Rectal smooth muscle tissue (tissue), 1 donor: ENCODE results near the gene ALDH6A1.

Experiments
- H3K27ac ChIP-seq: one replicate; pipeline ENCODE4 v1.7.0; 2013; ENCODE audit warnings: low read depth, low read length, inconsistent platforms
- H3K27me3 ChIP-seq: one replicate; pipeline ENCODE4 v1.7.0; 2013; ENCODE audit warnings: low read length; ENCODE audit not compliant: control insufficient read depth, insufficient read depth
- H3K36me3 ChIP-seq: one replicate; pipeline ENCODE4 v1.7.0; 2013; ENCODE audit warnings: low read length; ENCODE audit not compliant: control insufficient read depth, insufficient read depth
- H3K4me1 ChIP-seq: one replicate; pipeline ENCODE4 v1.7.0; 2013; ENCODE audit warnings: low read length; ENCODE audit not compliant: control insufficient read depth, insufficient read depth
- H3K4me3 ChIP-seq: one replicate; pipeline ENCODE4 v1.7.0; 2013; ENCODE audit warnings: low read length
- H3K9ac ChIP-seq: one replicate; pipeline ENCODE4 v1.7.0; 2013; ENCODE audit warnings: low read length

The ALDH6A1 gene

GRCh38 chr14:74083161-74083560 lies 1.1 kb downstream of the ALDH6A1 start:
- H3K4me3 ChIP-seq = no peak overlapping the region
- no peaks in the 10 kb centered on the region for H3K36me3 ChIP-seq
- H3K27me3 ChIP-seq = no peaks in the 10 kb centered on the region
- peaks cover 14% of the 10 kb centered on the region for H3K4me1 ChIP-seq
- no peak overlapping the region for H3K9ac ChIP-seq
- no peak overlapping the region for H3K27ac ChIP-seq

- Histone ChIP-seq H3K27ac (no peak overlapping the region), H3K4me1 (peaks cover 14% of the 10 kb centered on the region), H3K9ac (no peak overlapping the region), H3K36me3 (no peaks in the 10 kb centered on the region), H3K27me3 (no peaks in the 10 kb centered on the region), H3K4me3 (no peak overlapping the region)
Observed at GRCh38 chr14:74081491-74081890, 2.8 kb downstream of the ALDH6A1 start.

GRCh38 chr14:74080820-74081460 lies 3.3 kb downstream of the ALDH6A1 start:
- Histone ChIP-seq H3K27ac (no peak overlapping the region), H3K27me3 (no peaks in the 10 kb centered on the region), H3K36me3 (no peaks in the 10 kb centered on the region), H3K9ac (no peak overlapping the region), H3K4me3 (no peak overlapping the region), H3K4me1 (peaks cover 13% of the 10 kb centered on the region)

- no peaks in the 10 kb centered on the region for H3K36me3 ChIP-seq
- H3K9ac ChIP-seq = no peak overlapping the region
- no peak overlapping the region for H3K27ac ChIP-seq
- no peak overlapping the region for H3K4me3 ChIP-seq
- no peaks in the 10 kb centered on the region for H3K4me1 ChIP-seq
- no peaks in the 10 kb centered on the region for H3K27me3 ChIP-seq
Observed at GRCh38 chr14:74077401-74077800, 6.9 kb downstream of the ALDH6A1 start.

GRCh38 chr14:74065746-74066575 lies 18.3 kb downstream of the ALDH6A1 start:
- H3K27ac ChIP-seq = no peak overlapping the region
- H3K4me3 ChIP-seq = no peak overlapping the region
- no peaks in the 10 kb centered on the region for H3K27me3 ChIP-seq
- no peaks in the 10 kb centered on the region for H3K4me1 ChIP-seq
- no peak overlapping the region for H3K9ac ChIP-seq
- peaks cover 15% of the 10 kb centered on the region for H3K36me3 ChIP-seq

- H3K36me3 ChIP-seq = peaks cover 14% of the 10 kb centered on the region
- no peak overlapping the region for H3K9ac ChIP-seq
- H3K4me3 ChIP-seq = no peak overlapping the region
- no peaks in the 10 kb centered on the region for H3K27me3 ChIP-seq
- H3K4me1 ChIP-seq = no peaks in the 10 kb centered on the region
- no peak overlapping the region for H3K27ac ChIP-seq
Observed at GRCh38 chr14:74064883-74065282, 19.4 kb downstream of the ALDH6A1 start.

GRCh38 chr14:74064426-74064825 lies 19.8 kb downstream of the ALDH6A1 start:
- Histone ChIP-seq H3K4me3 (no peak overlapping the region), H3K4me1 (no peaks in the 10 kb centered on the region), H3K27ac (no peak overlapping the region), H3K9ac (no peak overlapping the region), H3K27me3 (no peaks in the 10 kb centered on the region), H3K36me3 (peaks cover 14% of the 10 kb centered on the region)

GRCh38 chr14:74062809-74063150 lies 21.5 kb downstream of the ALDH6A1 start:
- Histone ChIP-seq H3K4me1 (no peaks in the 10 kb centered on the region), H3K36me3 (peaks cover 14% of the 10 kb centered on the region), H3K4me3 (no peak overlapping the region)

GRCh38 chr14:74049876-74050495 lies 34.3 kb downstream of the ALDH6A1 start:
- no peak overlapping the region for H3K4me3 ChIP-seq
- H3K36me3 ChIP-seq = no peaks in the 10 kb centered on the region
- H3K27ac ChIP-seq = no peak overlapping the region
- H3K27me3 ChIP-seq = no peaks in the 10 kb centered on the region
- H3K9ac ChIP-seq = no peak overlapping the region
- H3K4me1 ChIP-seq = no peaks in the 10 kb centered on the region

More at GRCh38 chr14:74062809-74063150, 21.5 kb downstream of the ALDH6A1 start:
- H3K9ac ChIP-seq = no peak overlapping the region
- H3K27me3 ChIP-seq = no peaks in the 10 kb centered on the region
- no peak overlapping the region for H3K27ac ChIP-seq

GRCh38 chr14:74048281-74048680 lies 36.0 kb downstream of the ALDH6A1 start:
- Histone ChIP-seq H3K9ac (no peak overlapping the region), H3K36me3 (no peaks in the 10 kb centered on the region), H3K27me3 (no peaks in the 10 kb centered on the region), H3K27ac (no peak overlapping the region), H3K4me1 (no peaks in the 10 kb centered on the region), H3K4me3 (no peak overlapping the region)

GRCh38 chr14:74045522-74045921 lies 38.7 kb downstream of the ALDH6A1 start:
- H3K36me3 ChIP-seq = peaks cover 2% of the 10 kb centered on the region
- no peak overlapping the region for H3K4me3 ChIP-seq
- H3K9ac ChIP-seq = no peak overlapping the region
- no peaks in the 10 kb centered on the region for H3K27me3 ChIP-seq
- H3K27ac ChIP-seq = no peak overlapping the region
- no peaks in the 10 kb centered on the region for H3K4me1 ChIP-seq

- H3K4me1 ChIP-seq = no peaks in the 10 kb centered on the region
- H3K27me3 ChIP-seq = no peaks in the 10 kb centered on the region
- no peak overlapping the region for H3K9ac ChIP-seq
- H3K36me3 ChIP-seq = peaks cover 2% of the 10 kb centered on the region
- no peak overlapping the region for H3K4me3 ChIP-seq
- H3K27ac ChIP-seq = no peak overlapping the region
Observed at GRCh38 chr14:74042296-74042695, 42.0 kb downstream of the ALDH6A1 start.
